ENCODE results near the gene NRXN3. TPM values are rescaled to one million over a fixed set of nuclear protein-coding genes. Genes with fewer than 3 reads are reported as not detected.

Gene NRXN3
- total RNA-seq, 1 donor from 2014 or later = 38.1 TPM

DNA sequence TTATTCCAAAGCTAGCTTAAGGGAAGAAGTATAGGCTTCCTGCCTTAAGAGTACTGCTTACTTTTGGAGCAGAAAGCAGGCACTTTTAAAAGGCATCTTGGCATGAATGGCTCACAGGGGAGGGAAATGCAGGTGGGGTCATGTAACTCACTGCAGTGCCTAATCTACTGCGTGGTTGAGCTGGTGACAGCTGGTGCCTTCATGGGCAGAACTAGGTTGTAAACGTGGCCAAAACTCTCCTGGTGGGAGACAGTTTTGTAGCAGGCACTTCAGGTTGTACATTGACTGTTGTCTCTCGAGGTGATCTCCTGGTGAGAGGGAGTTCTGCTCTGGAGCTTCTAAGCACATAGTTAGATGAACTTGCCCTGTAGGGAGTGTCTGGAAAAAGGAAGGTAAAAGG lies 1078.6 kb downstream of the NRXN3 start:
- DNase-seq (ENCODE audit: low spot score) = no peak
- intact Hi-C loops (cut with DNase I) = no loop called here
- no peak for ATAC-seq

DNA sequence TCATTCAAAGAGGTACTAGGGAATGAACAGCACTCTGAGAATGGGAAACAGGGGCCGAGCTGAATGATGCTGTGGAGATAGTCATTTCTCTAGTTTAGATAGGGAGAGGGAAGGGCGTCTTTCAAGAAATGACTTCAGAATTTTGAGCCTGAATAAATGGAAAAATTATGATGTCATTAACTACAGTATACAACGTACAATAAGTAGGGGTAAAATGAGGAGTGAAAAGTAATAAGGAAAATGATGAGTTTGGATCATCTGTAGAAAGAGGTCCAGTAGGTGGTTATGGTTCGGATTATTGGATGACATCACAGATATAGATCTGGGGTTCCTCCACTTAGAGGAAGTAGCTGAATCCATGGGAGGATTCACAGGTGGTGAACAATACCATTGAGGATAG lies 1081.1 kb downstream of the NRXN3 start:
- DNase-seq (ENCODE audit: low spot score) (no peak), ATAC-seq (no peak)
- intact Hi-C loops (cut with DNase I) = no loop called here

DNA sequence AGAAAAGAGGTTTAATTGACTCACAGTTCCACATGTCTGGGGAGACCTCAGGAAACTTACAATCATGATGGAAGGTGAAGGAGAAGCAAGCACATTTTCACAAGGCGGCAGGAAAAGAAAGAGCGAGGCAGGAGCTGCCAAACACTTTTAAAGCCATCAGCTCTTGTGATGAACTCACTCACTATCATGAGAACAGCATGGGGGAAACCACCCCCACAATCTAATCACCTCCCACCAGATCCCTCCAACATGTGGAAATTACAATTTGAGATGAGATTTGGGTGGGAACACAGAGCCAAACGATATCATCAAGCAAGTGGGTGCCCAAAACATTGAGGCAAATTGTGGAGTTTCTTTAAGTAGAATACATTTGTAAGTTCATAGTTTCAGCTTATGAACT lies 1083.4 kb downstream of the NRXN3 start:
- intact Hi-C loops (cut with DNase I) = no loop called here
- DNase-seq (ENCODE audit: low spot score) (no peak), ATAC-seq (no peak)

- intact Hi-C loops (cut with DNase I) = no loop called here
Observed at GRCh38 chr14:79254069-79254775, 1084.0 kb downstream of the NRXN3 start.

DNA sequence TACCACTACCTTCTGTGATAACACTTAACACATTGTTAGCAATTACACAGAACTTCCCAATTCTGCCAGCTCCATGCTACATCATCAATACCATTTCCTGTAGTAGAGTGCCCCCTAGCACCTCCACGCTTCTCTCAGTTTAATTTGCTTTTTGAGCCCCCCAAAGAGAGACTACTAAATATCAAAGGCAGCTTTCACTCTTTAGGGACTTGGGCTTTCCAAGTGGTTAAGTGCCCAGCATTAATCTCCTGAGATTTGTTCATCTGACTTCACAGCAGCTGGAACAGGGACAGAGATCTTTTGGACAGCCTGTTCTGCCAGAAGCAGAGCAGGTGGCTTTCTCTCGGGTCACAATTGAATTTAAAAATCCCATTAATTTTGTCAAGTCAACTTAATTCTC lies 1086.2 kb downstream of the NRXN3 start:
- DNase-seq (ENCODE audit: low spot score) (no peak), ATAC-seq (no peak)
- intact Hi-C loops (cut with DNase I) = no loop called here

More at GRCh38 chr14:79254069-79254775, 1084.0 kb downstream of the NRXN3 start:
- ATAC-seq (no peak), DNase-seq (ENCODE audit: low spot score) (no peak)

DNA sequence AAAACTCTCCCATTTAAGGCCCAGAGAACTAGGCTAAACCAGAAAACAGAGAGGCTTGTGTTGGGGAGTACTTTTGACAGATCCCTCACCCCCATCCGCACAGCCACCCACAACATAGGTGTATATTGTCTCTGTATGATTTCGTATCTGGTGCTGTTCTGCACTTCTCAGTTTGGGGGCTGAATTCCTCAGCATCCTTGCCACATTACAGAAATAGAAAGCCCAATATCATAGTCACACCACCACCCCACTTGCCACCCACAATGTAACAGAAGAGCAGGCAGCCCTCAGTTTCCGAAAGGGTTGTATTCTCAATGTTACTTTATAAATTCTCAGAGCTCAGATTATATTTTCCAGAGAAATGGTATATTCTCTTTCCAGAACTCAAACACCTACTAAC lies 1090.2 kb downstream of the NRXN3 start:
- DNase-seq (ENCODE audit: low spot score) = no peak
- no peak for ATAC-seq
- intact Hi-C loops (cut with DNase I) = no loop called here

- intact Hi-C loops (cut with DNase I) = no loop called here
- DNase-seq (ENCODE audit: low spot score) (no peak), ATAC-seq (no peak)
Observed at GRCh38 chr14:79265366-79265946, 1095.3 kb downstream of the NRXN3 start.

DNA sequence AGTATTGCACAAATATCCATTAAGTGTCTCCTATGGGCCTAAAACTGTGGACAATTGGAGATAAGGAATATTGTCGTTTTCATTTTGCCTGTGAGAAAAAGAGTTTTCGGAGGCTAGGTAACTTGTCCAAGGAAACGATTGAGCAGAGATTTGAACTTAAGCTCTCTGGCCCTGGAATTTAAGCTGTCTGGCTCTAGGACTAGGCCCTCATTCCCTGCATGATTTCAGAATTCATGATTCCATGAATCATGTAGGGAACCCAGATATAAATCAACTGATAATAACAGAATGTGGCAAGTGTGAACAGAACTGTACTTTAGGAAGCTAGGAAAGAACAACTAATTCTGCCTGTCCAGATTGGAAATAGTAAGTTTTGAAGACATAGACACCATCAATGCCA lies 1100.2 kb downstream of the NRXN3 start:
- intact Hi-C loops (cut with DNase I) = no loop called here
- no peak for ATAC-seq
- no peak for DNase-seq (ENCODE audit: low spot score)

DNA sequence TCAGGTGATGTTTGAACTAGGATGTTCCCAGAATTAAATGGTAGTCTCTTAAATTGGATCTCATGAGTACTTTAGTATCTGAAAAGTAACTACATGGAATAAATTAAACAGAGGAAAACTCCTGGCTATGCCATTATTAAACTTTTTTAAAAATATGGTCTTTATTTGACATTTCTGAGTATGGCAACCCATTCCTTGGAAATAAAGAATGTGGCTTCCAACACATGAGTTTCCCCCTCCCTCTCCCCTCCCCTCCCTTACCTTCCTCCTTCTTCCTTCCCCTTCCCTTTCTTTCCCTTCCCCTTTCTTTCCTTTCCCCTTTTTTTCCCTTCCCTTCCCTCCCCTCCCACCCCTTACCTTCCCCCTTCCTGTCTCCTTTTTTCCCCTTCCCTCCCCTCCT lies 1100.9 kb downstream of the NRXN3 start:
- intact Hi-C loops (cut with DNase I) = no loop called here

GRCh38 chr14:79274641-79275291 lies 1104.6 kb downstream of the NRXN3 start:
- ATAC-seq = no peak
- no peak for DNase-seq (ENCODE audit: low spot score)

More for the DNA sequence above, 1100.9 kb downstream of the NRXN3 start:
- DNase-seq (ENCODE audit: low spot score) (no peak), ATAC-seq (no peak)

DNA sequence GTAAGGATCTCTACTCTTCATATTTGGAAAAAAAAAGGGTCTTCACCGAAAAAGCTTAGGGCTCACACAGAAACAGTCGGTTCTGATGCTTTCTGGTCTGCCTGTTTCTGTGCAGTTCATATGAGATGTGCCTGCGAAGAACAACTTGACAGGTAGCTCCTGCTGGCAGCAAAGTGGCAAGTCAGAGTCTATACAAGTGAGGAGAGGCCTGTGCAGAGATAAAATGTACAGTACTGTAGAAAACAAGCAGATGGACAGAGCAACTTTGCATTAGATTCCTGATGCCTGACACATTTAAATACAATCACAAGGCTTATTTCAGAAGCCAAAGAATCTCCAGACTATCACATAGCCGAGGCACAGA lies 1105.1 kb downstream of the NRXN3 start:
- DNase-seq (ENCODE audit: low spot score) (no peak), ATAC-seq (no peak)
- intact Hi-C loops (cut with DNase I) = no loop called here

More at GRCh38 chr14:79274641-79275291, 1104.6 kb downstream of the NRXN3 start:
- intact Hi-C loops (cut with DNase I) = no loop called here

DNA sequence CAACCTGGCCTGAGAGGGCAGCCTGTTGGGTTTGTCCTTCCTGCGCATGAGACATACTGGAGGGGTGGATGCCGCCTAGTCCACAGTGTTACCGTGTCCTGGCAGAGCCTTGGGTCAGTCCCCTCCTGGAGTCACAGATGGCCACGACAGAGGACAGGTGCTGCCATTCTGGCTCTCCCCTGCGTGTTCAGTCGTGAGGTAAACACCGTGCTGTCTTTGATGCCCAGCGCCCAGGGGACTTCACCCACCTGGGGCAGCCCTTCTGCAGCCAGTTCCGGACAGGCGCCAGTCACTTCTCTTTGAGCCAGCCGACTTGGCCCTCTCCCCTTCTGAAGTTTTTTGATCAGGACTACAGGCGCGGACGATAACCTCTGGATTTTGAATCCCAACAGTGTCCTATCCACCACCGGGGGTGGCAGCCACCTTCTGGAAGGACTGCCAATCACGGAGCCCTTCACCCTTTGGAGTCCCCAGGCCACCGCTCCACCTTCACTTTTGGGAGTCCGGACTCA lies 1108.2 kb downstream of the NRXN3 start:
- no peak for DNase-seq (ENCODE audit: low spot score)
- peak; percentile 5 for ATAC-seq
- intact Hi-C loops (cut with DNase I) = no loop called here

DNA sequence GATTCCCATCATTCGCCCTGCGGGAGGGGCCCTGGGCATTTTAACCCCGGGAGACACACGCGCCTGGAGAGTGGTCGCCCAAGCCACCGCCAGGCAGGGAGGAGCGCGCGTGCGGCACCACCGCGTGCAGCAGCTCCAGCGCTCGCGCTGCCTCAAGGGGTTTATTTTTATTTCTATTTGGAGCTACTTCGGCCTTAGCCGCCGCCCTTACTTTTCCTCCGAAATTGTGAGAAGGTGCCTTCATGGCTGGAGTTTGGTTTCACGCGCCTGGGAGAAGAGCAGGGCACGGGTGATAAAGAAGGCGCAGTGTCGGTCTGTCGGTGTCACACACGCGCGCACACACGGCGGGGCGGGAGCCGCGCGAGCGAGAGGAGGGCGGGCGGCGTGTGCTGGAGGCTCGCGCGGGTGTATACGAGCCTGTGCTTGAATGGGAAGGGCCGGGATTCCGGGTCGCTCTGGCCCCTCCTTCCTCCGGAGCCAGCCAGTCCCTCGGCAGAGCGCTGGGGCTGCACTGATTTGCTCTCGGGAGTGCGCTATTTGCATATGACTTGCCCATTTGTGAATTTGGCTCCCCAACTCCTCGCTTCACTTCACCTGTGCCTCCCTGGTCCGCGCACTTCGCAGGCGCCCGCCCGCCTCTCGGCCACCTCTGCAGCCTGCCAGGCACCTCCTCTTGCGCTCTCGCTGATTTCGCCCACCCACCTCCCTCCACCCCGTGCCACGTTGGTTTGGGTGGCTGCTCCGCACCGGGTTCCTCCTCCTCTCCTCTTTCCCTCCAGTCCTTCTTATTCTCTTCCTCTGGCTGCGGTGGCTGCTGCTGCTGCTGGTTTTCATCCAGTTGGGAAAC lies 1108.8 kb downstream of the NRXN3 start:
- ATAC-seq = peak; percentile 96
- DNase-seq (ENCODE audit: low spot score) = peak; percentile 78
- intact Hi-C loops (cut with DNase I) = no loop called here

DNA sequence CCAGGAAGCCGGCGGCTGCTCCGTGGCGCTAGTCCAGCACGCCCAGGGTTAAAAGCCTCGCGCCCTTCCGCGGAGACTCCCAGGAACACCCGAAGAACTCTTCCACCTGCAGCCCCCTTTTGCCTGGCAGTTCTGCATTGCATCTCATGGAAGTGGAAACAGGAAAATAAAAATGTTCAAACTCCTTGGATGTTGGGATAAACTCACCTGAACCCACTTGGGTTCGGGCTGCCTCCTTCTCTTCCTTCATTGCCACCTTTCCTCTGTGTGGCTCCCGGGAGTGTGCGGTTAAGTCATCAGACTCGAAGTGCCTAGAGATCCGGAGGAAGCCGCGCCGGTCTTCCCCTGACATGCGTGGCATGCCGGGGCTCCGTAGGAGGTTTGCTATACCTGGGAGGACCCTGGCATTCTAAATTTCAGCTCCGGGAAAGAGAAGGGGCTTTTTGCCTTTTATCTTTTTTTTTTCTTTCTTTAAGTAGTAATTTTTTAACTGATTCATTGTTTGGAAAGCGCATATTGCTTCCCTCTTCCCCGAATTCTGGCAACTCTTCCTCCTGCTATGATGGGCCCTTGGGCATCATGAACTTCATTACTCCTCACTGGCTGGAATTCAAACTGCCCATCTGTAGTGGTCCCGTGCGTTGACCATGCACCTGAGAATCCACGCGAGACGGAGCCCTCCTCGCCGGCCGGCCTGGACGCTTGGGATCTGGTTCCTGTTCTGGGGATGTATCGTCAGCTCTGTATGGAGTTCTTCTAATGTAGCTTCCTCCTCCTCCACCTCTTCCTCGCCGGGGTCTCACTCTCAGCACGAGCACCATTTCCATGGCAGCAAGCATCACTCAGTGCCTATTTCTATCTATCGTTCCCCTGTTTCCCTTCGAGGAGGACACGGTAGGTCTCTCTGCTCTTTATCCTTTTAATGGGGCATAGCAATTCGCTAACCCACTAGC lies 1109.7 kb downstream of the NRXN3 start:
- intact Hi-C loops (cut with DNase I) = no loop called here
- DNase-seq (ENCODE audit: low spot score) (no peak), ATAC-seq (peak; percentile 15)

DNA sequence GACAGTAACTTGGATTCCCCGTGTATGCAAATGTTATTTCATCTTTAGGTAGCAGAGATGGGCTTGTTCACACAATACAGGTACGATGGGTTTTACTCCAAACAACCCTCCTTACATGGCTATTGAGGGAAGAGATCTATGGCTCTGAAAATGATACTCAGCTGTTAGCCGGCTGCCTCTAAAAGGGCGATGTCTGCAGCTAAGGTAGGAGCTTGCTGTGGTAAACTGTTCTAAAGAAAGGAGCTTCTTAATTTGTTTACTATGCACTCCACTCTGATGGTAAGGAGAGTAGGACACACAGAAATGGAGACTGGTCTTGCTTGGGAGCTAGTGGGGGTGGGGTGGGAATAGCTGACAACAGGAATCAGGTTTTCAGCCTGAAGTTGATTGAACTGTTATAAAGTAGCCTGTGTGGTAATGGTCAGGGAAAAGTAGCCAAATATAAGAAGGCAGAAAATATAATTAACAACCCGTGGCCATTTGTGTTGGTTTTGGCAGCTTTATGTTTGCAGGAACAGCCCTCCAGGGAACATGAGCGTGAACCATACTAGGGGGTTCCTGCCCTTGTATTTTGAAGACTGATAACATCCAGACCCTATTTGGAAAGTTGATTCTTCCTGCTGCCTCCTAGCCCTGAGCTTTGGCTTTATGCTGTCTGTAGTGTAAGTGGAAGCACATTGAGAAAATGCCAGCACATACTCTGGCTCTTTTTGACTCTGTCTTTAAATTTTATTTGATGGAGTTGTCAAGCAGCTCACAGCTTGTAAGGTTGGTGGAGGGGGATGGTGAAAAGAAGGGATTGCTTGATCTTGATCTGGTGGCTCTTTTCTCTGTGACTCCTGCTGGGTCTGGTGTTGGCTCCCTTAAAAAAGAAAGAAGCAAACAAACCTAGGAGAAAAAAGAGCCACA lies 1111.3 kb downstream of the NRXN3 start:
- intact Hi-C loops (cut with DNase I) = no loop called here
- DNase-seq (ENCODE audit: low spot score) (no peak), ATAC-seq (no peak)

DNA sequence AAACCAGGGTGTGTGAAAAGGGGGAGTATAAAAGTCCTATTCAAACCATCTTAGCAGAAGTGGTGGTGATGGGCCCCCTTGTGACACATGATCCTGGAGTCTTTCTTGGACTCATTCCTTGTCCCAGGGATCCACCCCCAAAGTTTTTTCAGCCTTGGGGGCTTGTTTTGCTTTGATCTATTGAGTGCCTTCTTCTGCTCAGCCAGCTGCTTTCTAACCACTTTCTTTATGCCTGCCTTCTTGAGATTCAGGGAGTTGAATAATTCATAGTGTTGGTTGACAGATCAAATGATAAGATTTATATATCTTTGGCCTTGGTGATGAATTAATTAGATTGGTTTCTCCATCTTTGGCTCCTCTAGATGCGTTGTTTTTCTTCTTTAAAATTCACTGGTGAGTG lies 1114.4 kb downstream of the NRXN3 start:
- DNase-seq (ENCODE audit: low spot score) = no peak
- intact Hi-C loops (cut with DNase I) = no loop called here
- no peak for ATAC-seq

DNA sequence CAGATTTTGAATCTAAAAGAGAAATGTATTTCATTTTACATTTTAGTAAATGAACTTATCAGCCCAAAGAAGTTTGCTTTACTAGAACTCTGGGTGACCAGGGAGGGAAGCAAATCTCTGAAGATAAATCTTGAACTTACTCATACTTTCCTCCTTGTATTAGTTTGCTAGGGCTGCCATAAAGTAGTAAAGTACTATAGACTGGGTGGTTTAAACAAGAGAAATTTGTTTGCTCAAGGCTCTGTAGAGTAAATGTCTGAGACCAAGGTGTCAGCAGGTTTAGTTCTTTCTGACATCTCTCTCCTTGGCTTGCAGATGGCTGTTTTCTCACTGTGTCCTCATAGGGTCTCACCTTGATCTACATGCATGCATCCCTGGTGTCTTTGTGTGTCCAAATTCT lies 1115.1 kb downstream of the NRXN3 start:
- ATAC-seq (no peak), DNase-seq (ENCODE audit: low spot score) (no peak)
- intact Hi-C loops (cut with DNase I) = no loop called here

Measured in sciatic nerve (tissue), 2 donors.